KMS-11 (cell line): ENCODE measurements around the gene HARS2.
A peak's percentile ranks its signal among the peaks of the same experiment; 100 is the strongest.

Experiments used
- H2AFZ ChIP-seq: fragments of 200-600 bp; sonication (generic); 2 replicates; pipeline ENCODE4 v1.6.1; 2016; ENCODE audit warnings: antibody characterized with exemption, mixed run types, low read depth
- H3K27ac ChIP-seq: fragments of 200-600 bp; sonication (generic); 2 replicates; pipeline ENCODE4 v1.6.1; 2016; ENCODE audit warnings: mild to moderate bottlenecking, mixed run types
- H3K27me3 ChIP-seq: fragments of 200-600 bp; sonication (generic); 2 replicates; pipeline ENCODE4 v1.6.1; 2017; ENCODE audit warnings: mild to moderate bottlenecking, low read depth, mixed run types, moderate library complexity; ENCODE audit not compliant: insufficient read depth
- H3K36me3 ChIP-seq: fragments of 200-600 bp; sonication (generic); 2 replicates; pipeline ENCODE4 v1.6.1; 2017; ENCODE audit warnings: mild to moderate bottlenecking, mixed run types; ENCODE audit not compliant: insufficient read depth
- H3K4me1 ChIP-seq: fragments of 200-600 bp; sonication (generic); 2 replicates; pipeline ENCODE4 v1.6.1; 2016; ENCODE audit warnings: mild to moderate bottlenecking, low read depth, mixed run types; ENCODE audit not compliant: poor library complexity, severe bottlenecking
- H3K4me2 ChIP-seq: fragments of 200-600 bp; sonication (generic); 2 replicates; pipeline ENCODE4 v1.7.0; 2016; ENCODE audit warnings: mild to moderate bottlenecking, mixed run types
- H3K4me3 ChIP-seq: fragments of 200-600 bp; sonication (generic); IDR thresholded peaks from 2 replicates; pipeline ENCODE4 v1.6.1; 2017; ENCODE audit warnings: low read depth, low read length, mixed read lengths; ENCODE audit not compliant: insufficient read depth
- H3K79me2 ChIP-seq: fragments of 200-600 bp; sonication (generic); 2 replicates; pipeline ENCODE4 v1.6.1; 2016; ENCODE audit warnings: low read depth, mixed run types; ENCODE audit not compliant: insufficient read depth
- H3K9ac ChIP-seq: fragments of 200-600 bp; sonication (generic); 2 replicates; pipeline ENCODE4 v1.6.1; 2016; ENCODE audit warnings: mild to moderate bottlenecking, mixed run types
- H4K20me1 ChIP-seq: fragments of 200-600 bp; sonication (generic); 2 replicates; pipeline ENCODE4 v1.6.1; 2016; ENCODE audit warnings: mild to moderate bottlenecking, mixed run types; ENCODE audit not compliant: insufficient read depth
- TF ChIP-seq, protein P1 (sequence below): fragments of 200-600 bp; sonication (generic); conservative IDR thresholded peaks from 2 replicates; pipeline ENCODE4 v1.6.1; 2017; ENCODE audit warnings: low read depth, mild to moderate bottlenecking, antibody characterized with exemption, low read length, moderate library complexity, mixed read lengths

Gene HARS2

DNA sequence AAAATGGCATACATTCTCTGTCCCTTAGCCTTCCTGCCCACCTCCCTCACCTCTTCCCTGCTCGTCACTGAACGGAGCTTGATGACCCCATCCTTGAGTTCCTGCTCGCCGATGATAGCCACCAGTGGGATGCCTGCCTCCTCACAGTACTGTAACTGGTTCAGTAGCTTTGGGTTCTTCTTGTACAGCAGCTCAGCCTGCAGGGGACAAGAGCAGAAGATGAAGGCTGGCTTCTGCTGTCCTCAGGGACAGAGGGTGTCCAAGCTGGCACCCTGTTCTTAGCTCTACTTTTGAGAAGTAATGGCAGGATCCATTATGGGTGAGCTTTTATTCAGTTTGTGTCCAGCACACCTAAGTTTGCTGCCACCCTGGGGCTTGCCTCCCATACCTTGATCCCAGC, 16.6 kb upstream of the HARS2 start:
- H3K4me2 ChIP-seq: no peak overlapping the region
- H4K20me1 ChIP-seq: no peaks in the 10 kb centered on the region
- no peak overlapping the region for H2AFZ ChIP-seq
- H3K79me2 ChIP-seq: no peaks in the 10 kb centered on the region
- H3K9ac ChIP-seq: no peak overlapping the region
- no peaks in the 10 kb centered on the region for H3K27me3 ChIP-seq
- no peak overlapping the region for H3K27ac ChIP-seq
- H3K4me1 ChIP-seq: peaks cover 4% of the 10 kb centered on the region
- H3K36me3 ChIP-seq: no peaks in the 10 kb centered on the region
- TF ChIP-seq, protein P1, sequence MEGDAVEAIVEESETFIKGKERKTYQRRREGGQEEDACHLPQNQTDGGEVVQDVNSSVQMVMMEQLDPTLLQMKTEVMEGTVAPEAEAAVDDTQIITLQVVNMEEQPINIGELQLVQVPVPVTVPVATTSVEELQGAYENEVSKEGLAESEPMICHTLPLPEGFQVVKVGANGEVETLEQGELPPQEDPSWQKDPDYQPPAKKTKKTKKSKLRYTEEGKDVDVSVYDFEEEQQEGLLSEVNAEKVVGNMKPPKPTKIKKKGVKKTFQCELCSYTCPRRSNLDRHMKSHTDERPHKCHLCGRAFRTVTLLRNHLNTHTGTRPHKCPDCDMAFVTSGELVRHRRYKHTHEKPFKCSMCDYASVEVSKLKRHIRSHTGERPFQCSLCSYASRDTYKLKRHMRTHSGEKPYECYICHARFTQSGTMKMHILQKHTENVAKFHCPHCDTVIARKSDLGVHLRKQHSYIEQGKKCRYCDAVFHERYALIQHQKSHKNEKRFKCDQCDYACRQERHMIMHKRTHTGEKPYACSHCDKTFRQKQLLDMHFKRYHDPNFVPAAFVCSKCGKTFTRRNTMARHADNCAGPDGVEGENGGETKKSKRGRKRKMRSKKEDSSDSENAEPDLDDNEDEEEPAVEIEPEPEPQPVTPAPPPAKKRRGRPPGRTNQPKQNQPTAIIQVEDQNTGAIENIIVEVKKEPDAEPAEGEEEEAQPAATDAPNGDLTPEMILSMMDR: no peak
- no peak overlapping the region for H3K4me3 ChIP-seq

DNA sequence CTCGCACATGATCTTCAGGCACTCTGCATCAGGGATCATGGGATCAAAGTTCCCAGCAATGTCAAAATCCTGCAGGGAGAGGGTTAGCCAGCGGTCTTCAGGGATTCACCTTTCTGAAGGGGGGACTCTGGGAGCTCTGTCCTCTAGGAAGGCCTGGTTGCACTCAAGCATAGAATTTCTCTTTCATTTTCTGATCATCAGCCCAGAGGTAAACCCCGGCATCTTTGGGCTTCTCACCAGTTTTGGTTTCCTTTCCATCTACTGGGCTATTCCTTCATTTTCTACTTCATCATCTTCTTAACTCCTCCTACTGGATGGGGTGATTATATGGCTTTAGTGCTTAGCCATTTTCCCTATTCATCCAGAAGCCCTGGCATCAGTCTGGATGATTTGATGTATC, 13.3 kb upstream of the HARS2 start:
- H3K4me1 ChIP-seq: peaks cover 4% of the 10 kb centered on the region
- H3K9ac ChIP-seq: no peak overlapping the region
- no peaks in the 10 kb centered on the region for H4K20me1 ChIP-seq
- H3K27ac ChIP-seq: no peak overlapping the region
- no peak overlapping the region for H3K4me2 ChIP-seq
- H3K4me3 ChIP-seq: no peak overlapping the region
- H3K79me2 ChIP-seq: no peaks in the 10 kb centered on the region
- no peak overlapping the region for H2AFZ ChIP-seq
- H3K27me3 ChIP-seq: no peaks in the 10 kb centered on the region
- H3K36me3 ChIP-seq: no peaks in the 10 kb centered on the region
- TF ChIP-seq, protein P1: no peak

DNA sequence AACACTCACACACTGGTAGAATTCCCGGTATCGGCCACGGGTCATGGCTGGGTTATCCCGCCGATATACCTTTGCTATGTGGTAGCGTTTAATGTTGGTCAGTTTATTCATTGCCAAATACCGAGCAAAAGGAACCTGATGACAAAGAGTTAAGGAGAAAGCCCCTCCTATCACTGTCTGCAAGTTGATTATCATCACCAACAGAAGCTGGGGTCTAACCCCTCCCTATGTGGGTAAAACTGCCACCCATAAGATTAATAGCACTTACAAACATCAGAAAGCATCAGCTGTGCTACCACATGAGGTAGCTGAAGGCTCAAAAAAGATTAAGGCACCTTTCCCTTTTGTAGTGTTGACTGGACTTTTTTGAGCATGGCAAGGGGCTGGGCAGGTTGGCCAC, 12.3 kb upstream of the HARS2 start:
- Histone ChIP-seq H3K9ac (no peak overlapping the region), H3K4me1 (peaks cover 4% of the 10 kb centered on the region), H3K4me2 (no peak overlapping the region), H4K20me1 (no peaks in the 10 kb centered on the region), H2AFZ (no peak overlapping the region), H3K27ac (no peak overlapping the region), H3K36me3 (no peaks in the 10 kb centered on the region), H3K79me2 (no peaks in the 10 kb centered on the region), H3K4me3 (no peak overlapping the region), H3K27me3 (no peaks in the 10 kb centered on the region)
- TF ChIP-seq, protein P1: no peak

DNA sequence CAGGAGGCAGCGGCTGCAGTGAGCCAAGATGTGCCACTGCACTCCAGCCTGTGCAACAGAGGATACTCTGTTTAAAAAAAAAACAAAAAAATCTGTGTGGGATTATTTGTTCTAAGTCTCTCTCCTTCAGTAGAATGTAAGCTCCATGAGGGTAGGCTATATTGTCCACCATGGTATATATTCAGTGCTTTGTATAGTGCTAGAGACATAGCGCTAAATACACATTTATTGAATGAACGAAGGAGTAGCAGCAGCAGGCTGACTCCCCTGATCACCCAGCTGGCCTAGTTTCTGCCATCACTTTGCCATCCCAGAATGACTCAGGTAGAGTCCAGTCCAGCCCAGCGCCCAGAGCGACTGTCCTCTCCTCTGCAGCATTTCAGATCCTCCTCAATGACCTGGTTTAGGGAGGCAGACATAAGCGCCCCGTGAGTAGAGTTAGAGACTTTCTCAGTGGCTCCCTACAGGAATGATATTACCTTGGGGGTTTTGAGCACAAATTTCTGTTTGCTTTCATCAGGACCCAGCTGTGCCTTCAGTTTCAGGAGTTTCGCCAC, 801 bp upstream of the HARS2 start:
- peaks cover 32% of the 10 kb centered on the region; the same call in 1 of the 2 replicates for H3K79me2 ChIP-seq
- no peak overlapping the region for H3K4me3 ChIP-seq
- no peaks in the 10 kb centered on the region for H3K27me3 ChIP-seq
- H3K4me1 ChIP-seq: peaks cover 19% of the 10 kb centered on the region
- H4K20me1 ChIP-seq: no peaks in the 10 kb centered on the region
- no peaks in the 10 kb centered on the region for H3K36me3 ChIP-seq
- H3K9ac ChIP-seq: peak overlapping the region; percentile 69
- H3K4me2 ChIP-seq: peak overlapping the region; percentile 95
- peak overlapping the region; percentile 60 for H3K27ac ChIP-seq
- peak overlapping the region; percentile 93; the same call in 1 of the 2 replicates for H2AFZ ChIP-seq
- TF ChIP-seq, protein P1: no peak
